Measurements from ENCODE around the gene PTPRN2. TPM values are rescaled to one million over a fixed set of nuclear protein-coding genes. Genes with fewer than 3 reads are reported as not detected.
"Not testable (repeated sequence)": the region's sequence is repeated elsewhere in the genome, so short reads cannot be mapped to it uniquely, and the experiment has no call there.

The PTPRN2 gene
- polyA plus RNA-seq, 2 donors = 0.37 to 0.40 TPM

DNA sequence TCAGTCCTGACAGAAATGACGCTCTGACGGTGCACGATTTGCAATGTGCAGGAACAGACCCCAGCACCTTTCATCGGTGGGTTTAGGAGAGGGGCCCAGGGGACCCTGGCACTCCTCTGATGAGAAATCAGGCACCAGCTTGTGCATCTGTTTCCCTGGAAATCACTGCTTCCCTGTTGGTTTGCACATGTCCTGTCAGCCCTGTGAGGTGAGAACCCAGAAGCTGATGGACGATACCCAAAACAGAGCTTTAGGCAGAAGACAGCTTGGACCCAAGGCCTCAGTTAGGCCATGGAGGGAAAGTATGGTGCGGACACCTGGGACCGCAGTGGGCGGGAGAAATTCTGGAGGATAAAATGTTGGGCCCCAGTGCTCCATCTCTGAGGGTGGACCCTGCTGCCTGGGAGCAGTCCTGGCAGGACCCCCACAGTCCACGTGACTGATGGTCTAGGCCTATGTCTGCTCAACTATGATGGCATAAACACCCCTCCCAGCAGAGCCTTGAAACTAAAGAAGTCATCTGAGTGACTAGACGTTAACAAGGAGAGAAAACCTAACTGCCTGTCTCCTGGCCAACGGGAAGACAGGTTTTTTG, 242.8 kb downstream of the PTPRN2 start:
- Histone ChIP-seq H3K27ac (ENCODE audit: low read depth in 2 of 2, low read length in 1 of 2) (no peak overlapping the region), H3K9me3 (ENCODE audit: control insufficient read depth in 2 of 2, insufficient read depth in 1 of 2, low read depth in 1 of 2, low read length in 1 of 2) (no peaks in the 10 kb centered on the region), H3K4me3 (ENCODE audit: low read depth in 1 of 2, low read length in 2 of 2) (no peak overlapping the region), H3K36me3 (ENCODE audit: control insufficient read depth in 2 of 2, insufficient read depth in 2 of 2, low read length in 1 of 2) (no peaks in the 10 kb centered on the region), H3K27me3 (ENCODE audit: control insufficient read depth in 1 of 2, insufficient read depth in 2 of 2, low read length in 2 of 2) (no peaks in the 10 kb centered on the region), H3K4me1 (ENCODE audit: control insufficient read depth in 2 of 2, insufficient read depth in 2 of 2, low read length in 1 of 2) (no peaks in the 10 kb centered on the region)
- WGBS, 2 donors = 85 to 87% methylated on average over 11 of the region's 11 CpGs

DNA sequence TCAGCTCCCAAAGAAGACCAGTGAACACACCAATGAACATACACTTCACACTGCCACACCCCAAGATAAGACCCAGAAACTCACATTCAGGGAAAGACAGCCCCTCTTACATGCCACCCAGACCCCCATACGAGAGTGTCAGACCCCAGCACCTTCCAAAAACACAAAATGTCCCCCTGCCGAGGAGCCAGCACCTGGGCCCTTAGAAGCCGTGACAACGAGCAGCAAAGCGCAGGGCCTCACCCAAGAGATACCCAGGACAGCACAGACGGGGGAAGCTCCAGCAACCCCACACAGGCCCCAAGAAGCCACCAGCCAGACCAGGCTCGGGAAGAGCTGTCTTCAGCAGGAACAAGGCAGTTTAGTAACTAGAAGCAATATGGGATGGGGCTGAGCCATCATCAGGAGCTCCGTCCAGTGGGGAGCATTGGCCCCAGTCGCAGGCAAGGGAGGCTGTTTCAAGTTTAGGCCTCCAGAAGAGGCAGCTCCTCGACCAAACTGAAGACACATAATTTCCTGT, 243.6 kb downstream of the PTPRN2 start:
- 81 to 82% methylated on average over 10 of the region's 10 CpGs for WGBS, 2 donors
- Histone ChIP-seq H3K4me3 (ENCODE audit: low read depth in 1 of 2, low read length in 2 of 2) (no peak overlapping the region), H3K36me3 (ENCODE audit: control insufficient read depth in 2 of 2, insufficient read depth in 2 of 2, low read length in 1 of 2) (no peaks in the 10 kb centered on the region), H3K9me3 (ENCODE audit: control insufficient read depth in 2 of 2, insufficient read depth in 1 of 2, low read depth in 1 of 2, low read length in 1 of 2) (no peaks in the 10 kb centered on the region), H3K27ac (ENCODE audit: low read depth in 2 of 2, low read length in 1 of 2) (no peak overlapping the region), H3K27me3 (ENCODE audit: control insufficient read depth in 1 of 2, insufficient read depth in 2 of 2, low read length in 2 of 2) (no peaks in the 10 kb centered on the region), H3K4me1 (ENCODE audit: control insufficient read depth in 2 of 2, insufficient read depth in 2 of 2, low read length in 1 of 2) (no peaks in the 10 kb centered on the region)

DNA sequence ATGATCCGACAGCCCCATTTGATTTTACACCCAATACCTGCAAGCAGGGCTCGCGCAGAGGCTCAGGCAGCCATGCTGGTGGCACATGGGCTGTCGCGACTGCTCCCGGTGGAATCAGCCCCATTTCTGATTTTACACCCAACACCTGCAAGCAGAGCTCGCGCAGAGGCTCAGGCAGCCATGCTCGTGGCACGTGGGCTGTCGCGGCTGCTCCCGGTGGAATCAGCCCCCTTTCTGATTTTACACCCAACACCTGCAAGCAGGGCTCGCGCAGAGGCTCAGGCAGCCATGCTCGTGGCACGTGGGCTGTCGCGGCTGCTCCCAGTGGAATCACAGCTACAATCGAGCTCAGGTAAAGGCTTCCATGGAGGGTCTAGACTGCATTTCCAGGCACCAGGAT, 244.1 kb downstream of the PTPRN2 start:
- 96% methylated on average over 20 of the region's 20 CpGs for WGBS, 2 donors

DNA sequence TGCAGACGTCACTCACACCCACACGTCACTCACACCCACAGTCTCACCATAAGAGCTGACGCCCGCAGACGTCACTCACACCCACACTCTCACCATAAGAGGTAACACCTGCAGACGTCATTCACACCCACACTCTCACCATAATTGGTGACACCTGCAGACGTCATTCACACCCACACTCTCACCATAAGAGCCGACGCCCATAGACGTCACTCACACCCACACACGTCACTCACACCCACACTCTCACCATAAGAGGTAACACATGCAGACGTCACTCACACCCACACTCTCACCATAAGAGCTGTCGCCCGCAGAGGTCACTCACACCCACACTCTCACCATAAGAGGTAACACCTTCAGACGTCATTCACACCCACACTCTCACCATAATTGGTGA, 246.5 kb downstream of the PTPRN2 start:
- not testable (repeated sequence) for H3K4me1 ChIP-seq (ENCODE audit: control insufficient read depth in 2 of 2, insufficient read depth in 2 of 2, low read length in 1 of 2); H3K36me3 ChIP-seq (ENCODE audit: control insufficient read depth in 2 of 2, insufficient read depth in 2 of 2, low read length in 1 of 2); H3K4me3 ChIP-seq (ENCODE audit: low read depth in 1 of 2, low read length in 2 of 2); H3K27me3 ChIP-seq (ENCODE audit: control insufficient read depth in 1 of 2, insufficient read depth in 2 of 2, low read length in 2 of 2); H3K27ac ChIP-seq (ENCODE audit: low read depth in 2 of 2, low read length in 1 of 2); H3K9me3 ChIP-seq (ENCODE audit: control insufficient read depth in 2 of 2, insufficient read depth in 1 of 2, low read depth in 1 of 2, low read length in 1 of 2)
- WGBS, 2 donors = 74 to 83% methylated on average over 13 to 15 of the region's 15 CpGs

More for the DNA sequence above, 244.1 kb downstream of the PTPRN2 start:
- no peaks in the 10 kb centered on the region for H3K36me3 ChIP-seq (ENCODE audit: control insufficient read depth in 2 of 2, insufficient read depth in 2 of 2, low read length in 1 of 2)
- H3K27ac ChIP-seq (ENCODE audit: low read depth in 2 of 2, low read length in 1 of 2) = no peak overlapping the region
- H3K27me3 ChIP-seq (ENCODE audit: control insufficient read depth in 1 of 2, insufficient read depth in 2 of 2, low read length in 2 of 2) = no peaks in the 10 kb centered on the region
- H3K4me1 ChIP-seq (ENCODE audit: control insufficient read depth in 2 of 2, insufficient read depth in 2 of 2, low read length in 1 of 2) = no peaks in the 10 kb centered on the region
- no peaks in the 10 kb centered on the region for H3K9me3 ChIP-seq (ENCODE audit: control insufficient read depth in 2 of 2, insufficient read depth in 1 of 2, low read depth in 1 of 2, low read length in 1 of 2)
- no peak overlapping the region for H3K4me3 ChIP-seq (ENCODE audit: low read depth in 1 of 2, low read length in 2 of 2)

DNA sequence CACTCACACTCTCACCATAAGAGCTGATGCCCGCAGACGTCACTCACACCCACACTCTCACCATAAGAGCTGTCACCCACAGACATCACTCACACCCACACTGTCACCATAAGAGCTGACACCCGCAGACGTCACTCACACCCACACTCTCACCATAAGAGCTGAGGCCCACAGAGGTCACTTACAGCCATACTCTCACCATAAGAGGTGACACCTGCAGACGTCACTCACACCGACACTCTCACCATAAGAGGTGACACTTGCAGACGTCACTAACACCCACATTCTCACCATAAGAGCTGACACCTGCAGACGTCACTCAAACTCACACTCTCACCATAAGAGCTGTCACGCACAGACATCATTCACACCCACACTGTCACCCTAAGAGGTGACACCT, 250.7 kb downstream of the PTPRN2 start:
- H3K4me1 ChIP-seq (ENCODE audit: control insufficient read depth in 2 of 2, insufficient read depth in 2 of 2, low read length in 1 of 2); H3K27me3 ChIP-seq (ENCODE audit: control insufficient read depth in 1 of 2, insufficient read depth in 2 of 2, low read length in 2 of 2); H3K9me3 ChIP-seq (ENCODE audit: control insufficient read depth in 2 of 2, insufficient read depth in 1 of 2, low read depth in 1 of 2, low read length in 1 of 2); H3K27ac ChIP-seq (ENCODE audit: low read depth in 2 of 2, low read length in 1 of 2); H3K36me3 ChIP-seq (ENCODE audit: control insufficient read depth in 2 of 2, insufficient read depth in 2 of 2, low read length in 1 of 2); H3K4me3 ChIP-seq (ENCODE audit: low read depth in 1 of 2, low read length in 2 of 2): not testable (repeated sequence)
- WGBS, 2 donors = 79 to 83% methylated on average over 9 of the region's 9 CpGs

DNA sequence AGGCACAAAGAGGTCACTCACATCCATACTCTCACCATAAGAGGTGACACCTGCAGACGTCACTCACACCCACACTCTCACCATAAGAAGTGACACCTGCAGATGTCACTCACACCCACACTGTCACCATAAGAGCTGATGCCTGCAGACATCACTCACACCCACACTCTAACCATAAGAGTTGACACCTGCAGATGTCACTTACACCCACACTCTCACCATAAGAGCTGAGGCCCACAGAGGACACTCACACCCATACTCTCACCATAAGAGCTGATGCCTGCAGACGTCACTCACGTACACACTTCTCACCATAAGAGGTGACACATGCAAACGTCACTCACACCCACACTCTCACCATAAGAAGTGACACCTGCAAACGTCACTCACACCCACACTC, 255.1 kb downstream of the PTPRN2 start:
- H3K4me1 ChIP-seq (ENCODE audit: control insufficient read depth in 2 of 2, insufficient read depth in 2 of 2, low read length in 1 of 2); H3K27ac ChIP-seq (ENCODE audit: low read depth in 2 of 2, low read length in 1 of 2); H3K36me3 ChIP-seq (ENCODE audit: control insufficient read depth in 2 of 2, insufficient read depth in 2 of 2, low read length in 1 of 2); H3K4me3 ChIP-seq (ENCODE audit: low read depth in 1 of 2, low read length in 2 of 2); H3K27me3 ChIP-seq (ENCODE audit: control insufficient read depth in 1 of 2, insufficient read depth in 2 of 2, low read length in 2 of 2): not testable (repeated sequence)
- H3K9me3 ChIP-seq (ENCODE audit: control insufficient read depth in 2 of 2, insufficient read depth in 1 of 2, low read depth in 1 of 2, low read length in 1 of 2) = peaks cover 4 to 11% of the 10 kb centered on the region in 2 donors
- WGBS, 2 donors = 86 to 87% methylated on average over 3 to 4 of the region's 5 CpGs

DNA sequence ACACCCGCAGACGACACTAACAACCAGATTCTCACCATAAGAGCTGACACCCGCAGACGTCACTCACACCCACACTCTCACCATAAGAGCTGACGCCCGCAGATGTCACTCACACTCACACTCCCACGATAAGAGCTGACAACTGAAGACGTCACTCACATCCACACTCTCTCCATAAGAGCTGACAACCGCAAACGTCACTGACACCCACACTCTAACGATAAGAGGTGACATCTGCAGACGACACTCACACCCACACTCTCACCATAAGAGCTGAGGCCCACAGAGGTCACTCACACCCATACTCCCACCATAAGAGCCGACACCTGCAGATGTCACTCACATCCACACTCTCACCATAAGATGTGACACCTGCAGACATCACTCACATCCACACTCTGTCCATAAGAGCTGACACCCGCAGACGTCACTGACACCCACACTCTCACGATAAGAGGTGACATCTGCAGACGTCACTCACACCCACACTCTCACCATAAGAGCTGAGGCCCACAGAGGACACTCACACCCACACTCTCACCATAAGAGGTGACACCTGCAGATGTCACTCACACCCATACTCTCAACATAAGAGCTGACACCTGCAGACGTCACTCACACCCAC, 255.7 kb downstream of the PTPRN2 start:
- not testable (repeated sequence) for H3K9me3 ChIP-seq (ENCODE audit: control insufficient read depth in 2 of 2, insufficient read depth in 1 of 2, low read depth in 1 of 2, low read length in 1 of 2); H3K27me3 ChIP-seq (ENCODE audit: control insufficient read depth in 1 of 2, insufficient read depth in 2 of 2, low read length in 2 of 2); H3K4me1 ChIP-seq (ENCODE audit: control insufficient read depth in 2 of 2, insufficient read depth in 2 of 2, low read length in 1 of 2); H3K27ac ChIP-seq (ENCODE audit: low read depth in 2 of 2, low read length in 1 of 2); H3K4me3 ChIP-seq (ENCODE audit: low read depth in 1 of 2, low read length in 2 of 2); H3K36me3 ChIP-seq (ENCODE audit: control insufficient read depth in 2 of 2, insufficient read depth in 2 of 2, low read length in 1 of 2)
- WGBS, 2 donors = 92 to 93% methylated on average over 18 of the region's 18 CpGs

DNA sequence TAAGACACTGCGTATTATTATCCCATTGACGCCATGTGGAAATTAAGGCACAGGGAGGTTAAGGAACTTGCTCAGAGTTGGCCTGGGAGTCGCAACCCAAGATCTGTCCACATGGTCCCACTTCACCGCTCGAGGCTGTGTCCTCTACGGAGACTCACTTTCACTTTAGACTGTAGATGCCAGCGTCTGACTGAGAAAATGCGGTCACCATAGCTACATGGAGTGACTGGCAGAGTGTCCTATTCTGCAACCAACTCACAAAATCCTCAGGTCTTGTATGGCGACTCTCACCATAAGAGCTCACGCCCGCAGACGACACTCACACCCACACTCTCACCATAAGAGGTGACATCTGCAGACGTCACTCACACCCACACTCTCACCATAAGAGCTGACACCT, 257.9 kb downstream of the PTPRN2 start:
- 89 to 94% methylated on average over 13 of the region's 13 CpGs for WGBS, 2 donors
- Histone ChIP-seq H3K4me1 (ENCODE audit: control insufficient read depth in 2 of 2, insufficient read depth in 2 of 2, low read length in 1 of 2) (peaks cover 6% of the 10 kb centered on the region in 2 donors), H3K27me3 (ENCODE audit: control insufficient read depth in 1 of 2, insufficient read depth in 2 of 2, low read length in 2 of 2) (no peaks in the 10 kb centered on the region), H3K27ac (ENCODE audit: low read depth in 2 of 2, low read length in 1 of 2) (no peak overlapping the region), H3K9me3 (ENCODE audit: control insufficient read depth in 2 of 2, insufficient read depth in 1 of 2, low read depth in 1 of 2, low read length in 1 of 2) (peaks cover 4 to 8% of the 10 kb centered on the region in 2 donors), H3K36me3 (ENCODE audit: control insufficient read depth in 2 of 2, insufficient read depth in 2 of 2, low read length in 1 of 2) (no peaks in the 10 kb centered on the region), H3K4me3 (ENCODE audit: low read depth in 1 of 2, low read length in 2 of 2) (no peak overlapping the region)

DNA sequence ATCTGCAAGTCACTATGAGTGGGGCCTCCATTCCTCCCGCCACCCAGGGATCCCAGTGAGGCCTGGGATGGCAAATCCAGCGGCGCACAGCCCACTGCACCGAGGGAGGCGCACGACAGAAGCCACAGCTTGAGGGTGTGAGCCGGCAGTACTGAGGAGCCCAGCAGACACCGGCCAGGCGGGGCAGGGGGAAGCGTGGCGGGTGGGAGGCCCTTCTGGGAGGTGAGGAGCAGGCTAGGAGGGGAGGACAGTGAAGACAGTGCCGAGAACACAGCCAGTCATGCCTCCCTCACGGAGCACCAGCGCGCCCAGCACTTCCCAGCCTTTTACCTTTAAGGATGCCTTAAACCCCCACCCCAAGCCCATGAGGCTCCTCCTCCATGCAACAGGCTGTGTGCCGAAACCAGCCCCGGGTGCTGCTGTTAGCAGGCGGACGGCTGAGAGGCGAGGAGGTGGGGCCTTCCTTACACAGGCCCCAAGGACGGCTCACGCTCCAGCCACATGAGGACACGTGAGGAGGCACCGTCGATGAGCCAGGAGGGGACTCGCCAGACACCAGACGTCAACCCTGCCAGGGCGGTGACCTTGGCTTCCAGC, 258.5 kb downstream of the PTPRN2 start:
- peaks cover 6 to 8% of the 10 kb centered on the region in 2 donors for H3K4me1 ChIP-seq (ENCODE audit: control insufficient read depth in 2 of 2, insufficient read depth in 2 of 2, low read length in 1 of 2)
- H3K9me3 ChIP-seq (ENCODE audit: control insufficient read depth in 2 of 2, insufficient read depth in 1 of 2, low read depth in 1 of 2, low read length in 1 of 2) = peaks cover 4 to 8% of the 10 kb centered on the region in 2 donors
- H3K36me3 ChIP-seq (ENCODE audit: control insufficient read depth in 2 of 2, insufficient read depth in 2 of 2, low read length in 1 of 2) = no peaks in the 10 kb centered on the region
- H3K27ac ChIP-seq (ENCODE audit: low read depth in 2 of 2, low read length in 1 of 2) = no peak overlapping the region
- no peak overlapping the region for H3K4me3 ChIP-seq (ENCODE audit: low read depth in 1 of 2, low read length in 2 of 2)
- WGBS, 2 donors = 86 to 88% methylated on average over 28 of the region's 28 CpGs
- no peaks in the 10 kb centered on the region for H3K27me3 ChIP-seq (ENCODE audit: control insufficient read depth in 1 of 2, insufficient read depth in 2 of 2, low read length in 2 of 2)
